HEK293 (cell line): ENCODE results near the gene GABRA1.

Experiments
- CTCF ChIA-PET: fragments of 350-600 bp; formaldehyde crosslinking; extraction: SDS; loops from one replicate; lab custom pipeline; 2021; ENCODE audit warnings: antibody characterized with exemption; lab: Yijun Ruan, JAX
- POLR2A ChIA-PET: fragments of 300-600 bp; formaldehyde crosslinking; extraction: SDS; loops from one replicate; lab custom pipeline; 2020; ENCODE audit warnings: antibody characterized with exemption, inconsistent platforms; lab: Yijun Ruan, JAX
- H3K27ac ChIP-seq: fragments of 200-500 bp; sonication (Bioruptor generic); 2 replicates; pipeline ENCODE4 v1.5.1; 2014; ENCODE audit warnings: low read depth, low read length, control low read depth, inconsistent platforms; ENCODE audit errors: extremely low read depth
- H3K36me3 ChIP-seq, 2 experiments: fragments of 200-500 bp in 1 of 2; sonication (Bioruptor generic) in 1 of 2; 1 replicate in 1 of 2; 2 replicates in 1 of 2; pipeline ENCODE4 v1.5.1; 2014 to 2017; ENCODE audit warnings: inconsistent platforms in 2 of 2, low read length in 2 of 2; ENCODE audit not compliant: control insufficient read depth in 2 of 2, insufficient read depth in 1 of 2
- H3K4me1 ChIP-seq: fragments of 200-500 bp; sonication (Bioruptor generic); 2 replicates; pipeline ENCODE4 v1.5.1; 2014; ENCODE audit warnings: mild to moderate bottlenecking, low read length, inconsistent platforms; ENCODE audit not compliant: control insufficient read depth, insufficient read depth
- H3K4me3 ChIP-seq: 2 replicates; pipeline ENCODE4 v1.5.1; 2011; ENCODE audit warnings: low read depth, mild to moderate bottlenecking, control low read depth, low read length, moderate library complexity
- H3K9me3 ChIP-seq: fragments of 200-500 bp; sonication (Bioruptor generic); 2 replicates; pipeline ENCODE4 v1.5.1; 2014; ENCODE audit warnings: low read depth, low read length, inconsistent platforms; ENCODE audit not compliant: control insufficient read depth, insufficient read depth
- BCL11A ChIP-seq: fragments of 450-650 bp; formaldehyde crosslinking; IDR thresholded peaks from 2 replicates; pipeline ENCODE4 v1.5.1; 2016; ENCODE audit warnings: low read depth, missing biosample characterization, missing genetic modification characterization
- BCL11B ChIP-seq: fragments of 450-650 bp; formaldehyde crosslinking; IDR thresholded peaks from 2 replicates; pipeline ENCODE4 v1.5.1; 2016; ENCODE audit warnings: low read depth, missing biosample characterization, missing genetic modification characterization
- MEIS1 ChIP-seq: sonication (generic); formaldehyde crosslinking; IDR thresholded peaks from 2 replicates; pipeline ENCODE4 v1.8.1; 2022; ENCODE audit warnings: missing genetic modification reagents, mild to moderate bottlenecking, borderline replicate concordance
- PRDM2 ChIP-seq: fragments of 450-650 bp; formaldehyde crosslinking; IDR thresholded peaks from 2 replicates; pipeline ENCODE4 v1.5.1; 2016; ENCODE audit warnings: missing biosample characterization, missing genetic modification characterization, borderline replicate concordance
- SCRT2 ChIP-seq: fragments of 450-650 bp; formaldehyde crosslinking; IDR thresholded peaks from 2 replicates; pipeline ENCODE4 v1.5.1; 2016; ENCODE audit warnings: missing biosample characterization, missing genetic modification characterization
- ZFP3 ChIP-seq: fragments of 450-650 bp; formaldehyde crosslinking; IDR thresholded peaks from 2 replicates; pipeline ENCODE4 v1.5.1; 2016; ENCODE audit warnings: low read depth, missing biosample characterization, missing genetic modification characterization
- ZFP41 ChIP-seq: fragments of 450-650 bp; formaldehyde crosslinking; IDR thresholded peaks from 2 replicates; pipeline ENCODE4 v1.5.1; 2016; ENCODE audit warnings: missing biosample characterization, missing genetic modification characterization, borderline replicate concordance
- ZNF121 ChIP-seq: fragments of 450-650 bp; formaldehyde crosslinking; IDR thresholded peaks from 2 replicates; pipeline ENCODE4 v1.5.1; 2016; ENCODE audit warnings: missing biosample characterization, missing genetic modification characterization
- ZNF146 ChIP-seq: fragments of 450-650 bp; formaldehyde crosslinking; IDR thresholded peaks from 2 replicates; pipeline ENCODE4 v1.5.1; 2016; ENCODE audit warnings: missing biosample characterization, missing genetic modification characterization
- ZNF2 ChIP-seq: fragments of 450-650 bp; formaldehyde crosslinking; IDR thresholded peaks from 2 replicates; pipeline ENCODE4 v1.5.1; 2016; ENCODE audit warnings: missing biosample characterization, missing genetic modification characterization
- ZNF221 ChIP-seq: fragments of 450-650 bp; formaldehyde crosslinking; IDR thresholded peaks from 2 replicates; pipeline ENCODE4 v1.5.1; 2017; ENCODE audit warnings: missing biosample characterization, missing genetic modification characterization, borderline replicate concordance
- ZNF37A ChIP-seq: fragments of 450-650 bp; IDR thresholded peaks from 2 replicates; pipeline ENCODE4 v1.5.1; 2018; ENCODE audit warnings: missing biosample characterization, missing genetic modification characterization
- ZNF398 ChIP-seq: fragments of 450-650 bp; formaldehyde crosslinking; IDR thresholded peaks from 2 replicates; pipeline ENCODE4 v1.5.1; 2017; ENCODE audit warnings: missing biosample characterization, missing genetic modification characterization
- ZNF433 ChIP-seq: fragments of 450-650 bp; formaldehyde crosslinking; IDR thresholded peaks from 2 replicates; pipeline ENCODE4 v1.5.1; 2016; ENCODE audit warnings: missing biosample characterization, missing genetic modification characterization, low read depth
- ZNF561 ChIP-seq: fragments of 450-650 bp; IDR thresholded peaks from 2 replicates; pipeline ENCODE4 v1.5.1; 2018; ENCODE audit warnings: missing biosample characterization, missing genetic modification characterization, borderline replicate concordance
- ZNF645 ChIP-seq: fragments of 450-650 bp; formaldehyde crosslinking; IDR thresholded peaks from 2 replicates; pipeline ENCODE4; 2016; ENCODE audit warnings: missing biosample characterization, missing genetic modification characterization
- ZNF677 ChIP-seq: fragments of 450-650 bp; IDR thresholded peaks from 2 replicates; pipeline ENCODE4 v1.5.0; 2018; ENCODE audit warnings: missing biosample characterization, mild to moderate bottlenecking, missing genetic modification characterization, moderate library complexity
- ZNF768 ChIP-seq: fragments of 450-650 bp; formaldehyde crosslinking; IDR thresholded peaks from 2 replicates; pipeline ENCODE4 v1.5.1; 2018; ENCODE audit warnings: missing biosample characterization, mild to moderate bottlenecking, missing genetic modification characterization
- ZXDB ChIP-seq: fragments of 450-650 bp; formaldehyde crosslinking; IDR thresholded peaks from 2 replicates; pipeline ENCODE4 v1.5.1; 2016; ENCODE audit warnings: missing biosample characterization, missing genetic modification characterization
- TF ChIP-seq, protein P1 (sequence below): fragments of 450-650 bp; formaldehyde crosslinking; IDR thresholded peaks from 2 replicates; pipeline ENCODE4 v1.5.1; 2016; ENCODE audit warnings: missing biosample characterization, missing genetic modification characterization
- TF ChIP-seq, protein P2 (sequence below): fragments of 450-650 bp; formaldehyde crosslinking; optimal IDR thresholded peaks from 2 replicates; pipeline ENCODE3; 2016; ENCODE audit warnings: missing biosample characterization, mild to moderate bottlenecking, missing genetic modification characterization

Gene GABRA1

GRCh38 chr5:161921781-161922180 lies 73.9 kb downstream of the GABRA1 start:
- H3K4me1 ChIP-seq, result no peaks in the 10 kb centered on the region
- H3K27ac ChIP-seq, result no peak overlapping the region
- TF ChIP-seq MEIS1 (CRISPR knock-in tag), result no peak
- TF ChIP-seq SCRT2, result no peak
- no peak for TF ChIP-seq ZNF645 (tag by site-specific recombination)
- no peak for TF ChIP-seq ZNF37A (tag by site-specific recombination)
- H3K36me3 ChIP-seq, result no peaks in the 10 kb centered on the region
- H3K9me3 ChIP-seq, result no peaks in the 10 kb centered on the region
- H3K4me3 ChIP-seq, result no peak overlapping the region
- CTCF ChIA-PET, result no interaction called here
- POLR2A ChIA-PET, result no interaction called here

DNA sequence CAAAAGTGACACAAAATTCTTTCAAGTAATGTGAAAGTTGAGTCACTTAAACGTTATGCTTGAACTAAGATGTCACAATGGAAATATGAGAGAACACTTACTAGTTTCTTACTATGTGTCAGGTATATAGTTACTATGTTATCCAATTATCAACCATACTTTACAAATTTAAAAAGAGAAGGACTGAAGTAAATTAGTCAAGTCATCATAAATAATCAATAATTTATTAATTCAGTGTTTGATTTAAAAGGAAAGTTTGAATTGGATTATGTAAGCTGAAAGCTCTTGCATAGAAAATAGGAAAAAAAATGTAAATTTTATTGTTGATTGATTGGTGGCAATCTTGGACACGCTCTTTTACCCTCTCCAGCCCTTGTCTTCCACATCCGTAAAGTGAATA lies 76.3 kb downstream of the GABRA1 start:
- H3K9me3 ChIP-seq, result no peaks in the 10 kb centered on the region

DNA sequence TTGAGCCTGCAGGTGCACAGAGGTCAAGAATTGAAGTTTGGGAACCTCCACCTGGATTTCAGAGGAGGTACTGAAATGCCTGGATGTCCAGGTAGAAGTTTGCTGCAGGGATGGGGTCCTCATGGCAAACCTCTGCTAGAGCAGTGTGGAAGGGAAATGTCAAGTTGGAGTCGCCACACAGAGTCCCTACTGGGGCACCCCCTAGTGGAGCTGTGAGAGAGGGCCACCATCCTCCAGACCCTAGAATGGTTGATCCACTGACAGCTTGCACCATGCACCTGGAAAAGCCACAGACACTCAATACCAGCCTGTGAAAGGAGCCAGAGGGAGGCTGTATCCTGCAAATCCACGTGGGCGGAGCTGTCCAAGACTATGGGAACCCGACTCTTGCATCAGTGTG lies 78.0 kb downstream of the GABRA1 start:
- Histone ChIP-seq H3K9me3 (no peaks in the 10 kb centered on the region), H3K4me1 (no peaks in the 10 kb centered on the region), H3K36me3 (no peaks in the 10 kb centered on the region), H3K27ac (no peak overlapping the region), H3K4me3 (no peak overlapping the region)
- CTCF ChIA-PET, result no interaction called here
- POLR2A ChIA-PET, result no interaction called here
- TF ChIP-seq ZXDB (tag by site-specific recombination) (no peak), ZNF221 (tag by site-specific recombination) (no peak), ZNF146 (no peak), PRDM2 (tag by site-specific recombination) (no peak), ZFP3 (tag by site-specific recombination) (no peak), ZNF561 (tag by site-specific recombination) (no peak), BCL11A (no peak), ZNF768 (tag by site-specific recombination) (no peak), BCL11B (tag by site-specific recombination) (no peak), ZNF2 (no peak), ZNF677 (tag by site-specific recombination) (no peak)
- TF ChIP-seq, protein P1, sequence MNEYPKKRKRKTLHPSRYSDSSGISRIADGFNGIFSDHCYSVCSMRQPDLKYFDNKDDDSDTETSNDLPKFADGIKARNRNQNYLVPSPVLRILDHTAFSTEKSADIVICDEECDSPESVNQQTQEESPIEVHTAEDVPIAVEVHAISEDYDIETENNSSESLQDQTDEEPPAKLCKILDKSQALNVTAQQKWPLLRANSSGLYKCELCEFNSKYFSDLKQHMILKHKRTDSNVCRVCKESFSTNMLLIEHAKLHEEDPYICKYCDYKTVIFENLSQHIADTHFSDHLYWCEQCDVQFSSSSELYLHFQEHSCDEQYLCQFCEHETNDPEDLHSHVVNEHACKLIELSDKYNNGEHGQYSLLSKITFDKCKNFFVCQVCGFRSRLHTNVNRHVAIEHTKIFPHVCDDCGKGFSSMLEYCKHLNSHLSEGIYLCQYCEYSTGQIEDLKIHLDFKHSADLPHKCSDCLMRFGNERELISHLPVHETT, result no peak

More for the DNA sequence above, 76.3 kb downstream of the GABRA1 start:
- Histone ChIP-seq H3K4me3 (no peak overlapping the region), H3K27ac (no peak overlapping the region), H3K4me1 (no peaks in the 10 kb centered on the region), H3K36me3 (no peaks in the 10 kb centered on the region)
- ChIA-PET POLR2A (no interaction called here), CTCF (no interaction called here)
- TF ChIP-seq, protein P2, sequence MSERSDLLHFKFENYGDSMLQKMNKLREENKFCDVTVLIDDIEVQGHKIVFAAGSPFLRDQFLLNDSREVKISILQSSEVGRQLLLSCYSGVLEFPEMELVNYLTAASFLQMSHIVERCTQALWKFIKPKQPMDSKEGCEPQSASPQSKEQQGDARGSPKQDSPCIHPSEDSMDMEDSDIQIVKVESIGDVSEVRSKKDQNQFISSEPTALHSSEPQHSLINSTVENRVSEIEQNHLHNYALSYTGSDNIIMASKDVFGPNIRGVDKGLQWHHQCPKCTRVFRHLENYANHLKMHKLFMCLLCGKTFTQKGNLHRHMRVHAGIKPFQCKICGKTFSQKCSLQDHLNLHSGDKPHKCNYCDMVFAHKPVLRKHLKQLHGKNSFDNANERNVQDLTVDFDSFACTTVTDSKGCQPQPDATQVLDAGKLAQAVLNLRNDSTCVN, result no peak
- TF ChIP-seq ZNF121 (tag by site-specific recombination) (no peak), ZNF433 (tag by site-specific recombination) (no peak), ZNF398 (no peak), ZFP41 (tag by site-specific recombination) (no peak)
